Naive thymus-derived CD4-positive, alpha-beta T cell (primary cell): ENCODE results near the gene PGM5. TPM values are rescaled to one million over a fixed set of nuclear protein-coding genes. Genes with fewer than 3 reads are reported as not detected.
"Not testable (repeated sequence)": the region's sequence is repeated elsewhere in the genome, so short reads cannot be mapped to it uniquely, and the experiment has no call there.

Experiments
- ATAC-seq: fragments of 150-1000 bp; cut with Tn5 transposase; 2 replicates; pipeline ENCODE4 v1.10.0; 2021; ENCODE audit warnings: mild to moderate bottlenecking, moderate library complexity
- CTCF ChIA-PET: fragments of 350-600 bp; sonication (Branson Sonifier 250); formaldehyde crosslinking; loops from one replicate; lab custom pipeline; 2021; ENCODE audit warnings: antibody characterized with exemption; lab: Charles Lee
- POLR2A ChIA-PET: fragments of 350-600 bp; sonication (Branson Sonifier 250); formaldehyde crosslinking; loops from one replicate; lab custom pipeline; 2021; ENCODE audit warnings: antibody characterized with exemption, inconsistent platforms; lab: Charles Lee
- DNase-seq, 9 donors: peaks; one replicate each; pipeline versions ENCODE4 v3.0.0 to v3.0.0-alpha.2; 2020 to 2022; ENCODE audit warnings: mixed read lengths in 1 of 9
- H3K27ac ChIP-seq: one replicate; pipeline ENCODE4 v1.7.0; 2013; ENCODE audit warnings: mild to moderate bottlenecking, low read depth, low read length, moderate library complexity
- H3K27me3 ChIP-seq, 2 donors: one replicate each; pipeline ENCODE4 v1.7.0; 2013; ENCODE audit warnings: low read length in 2 of 2, mild to moderate bottlenecking in 2 of 2, moderate library complexity in 2 of 2; ENCODE audit not compliant: control insufficient read depth in 2 of 2, insufficient read depth in 2 of 2
- H3K36me3 ChIP-seq, 3 experiments: 1 replicate in 2 of 3; 2 replicates in 1 of 3; pipeline ENCODE4 v1.7.0; 2013; ENCODE audit warnings: low read length in 3 of 3, mild to moderate bottlenecking in 3 of 3, moderate library complexity in 1 of 3; ENCODE audit not compliant: insufficient read depth in 3 of 3, control insufficient read depth in 2 of 3
- H3K4me1 ChIP-seq, 2 donors: one replicate each; pipeline ENCODE4 v1.7.0; 2013; ENCODE audit warnings: low read length in 2 of 2, mild to moderate bottlenecking in 2 of 2, moderate library complexity in 1 of 2; ENCODE audit not compliant: control insufficient read depth in 2 of 2, insufficient read depth in 2 of 2
- H3K4me3 ChIP-seq: 2 replicates; pipeline ENCODE4 v1.7.0; 2013; ENCODE audit warnings: mild to moderate bottlenecking, low read length
- H3K9me3 ChIP-seq, 3 experiments: 1 replicate in 2 of 3; 2 replicates in 1 of 3; pipeline ENCODE4 v1.7.0; 2013; ENCODE audit warnings: low read length in 3 of 3; ENCODE audit not compliant: control insufficient read depth in 2 of 3
- H3K27ac Mint-ChIP-seq, 9 donors: one replicate each; pipeline ENCODE4 v1.8.0; 2020 to 2022; ENCODE audit warnings: mixed read lengths in 9 of 9, mild to moderate bottlenecking in 8 of 9, moderate library complexity in 5 of 9, inconsistent platforms in 2 of 9
- H3K27me3 Mint-ChIP-seq, 5 donors: one replicate each; pipeline ENCODE4 v1.8.0; 2021 to 2022; ENCODE audit warnings: mixed read lengths in 5 of 5, mild to moderate bottlenecking in 1 of 5
- H3K36me3 Mint-ChIP-seq, 5 donors: one replicate each; pipeline ENCODE4 v1.8.0; 2020 to 2022; ENCODE audit warnings: mixed read lengths in 5 of 5, mild to moderate bottlenecking in 3 of 5, inconsistent platforms in 1 of 5
- H3K4me1 Mint-ChIP-seq, 7 donors: one replicate each; pipeline ENCODE4 v1.8.0; 2020 to 2022; ENCODE audit warnings: mixed read lengths in 7 of 7, mild to moderate bottlenecking in 3 of 7, inconsistent platforms in 1 of 7
- H3K4me3 Mint-ChIP-seq, 10 donors: one replicate each; pipeline ENCODE4 v1.8.0; 2020 to 2022; ENCODE audit warnings: mild to moderate bottlenecking in 10 of 10, mixed read lengths in 10 of 10, moderate library complexity in 6 of 10, inconsistent platforms in 2 of 10
- H3K9me3 Mint-ChIP-seq, 11 donors: one replicate each; pipeline ENCODE4 v1.8.0; 2020 to 2022; ENCODE audit warnings: mixed read lengths in 11 of 11, mild to moderate bottlenecking in 4 of 11, inconsistent platforms in 1 of 11, moderate library complexity in 1 of 11
- intact Hi-C, 2 donors: fragments of 100-400 bp; cut with micrococcal nuclease; formaldehyde crosslinking; loops; one replicate each; pipeline ENCODE4 v1.15.1; 2023
- polyA plus RNA-seq, 2 donors: library from polyadenylated mRNA; unstranded; fragments of 300-500 nt; fragmentation: Illumina TruSeq; gene quantifications; one replicate each; pipeline ENCODE4 v1.2.3, GENCODE V29; 2021
- total RNA-seq, 6 experiments: library from RNA in 5 of 6; stranded (reverse) in 5 of 6; gene quantifications; 1 replicate in 5 of 6; 2 replicates in 1 of 6; pipeline ENCODE4 v1.2.3 and lab custom pipeline; 2021 to 2026

The PGM5 gene
- total and polyA plus RNA-seq, 7 experiments from 2014 or later = 0.19 to 1.4 TPM; not detected in 5

DNA sequence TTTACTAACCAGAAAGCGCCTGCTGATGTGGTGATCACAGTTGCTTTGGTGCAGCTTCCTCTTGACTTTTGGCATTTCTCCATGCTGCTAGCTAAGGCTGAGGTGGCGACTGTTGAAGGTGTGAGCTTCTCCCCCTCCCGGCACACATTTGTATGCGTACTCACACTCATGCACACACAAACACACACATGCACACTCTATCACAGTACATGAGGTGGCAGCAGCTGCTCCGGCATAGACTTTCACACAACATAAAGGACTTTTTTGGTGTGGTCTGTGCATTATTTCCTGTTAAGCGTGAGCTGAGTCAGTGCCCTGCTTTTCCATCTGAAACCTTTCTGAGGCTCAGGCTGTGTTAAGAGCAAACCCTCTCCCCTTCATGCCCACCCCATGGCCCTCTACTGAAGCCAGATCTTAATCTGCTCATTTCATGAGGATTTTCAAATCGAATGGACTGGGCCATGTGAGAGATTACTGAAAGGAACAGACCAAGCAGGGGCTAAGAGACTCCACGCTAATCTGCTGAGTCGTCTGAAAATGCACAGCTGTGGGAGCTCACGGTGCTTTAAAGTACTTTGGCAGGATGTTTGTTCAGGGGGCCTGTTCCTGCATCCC lies 10.6 kb downstream of the PGM5 start:
- DNase-seq (peak in 1 of 9 donors; percentile 6), ATAC-seq (peak; percentile 84)
- Mint-ChIP-seq H3K4me3 (peak overlapping the region in 8 of 10 donors; percentile 43 to 64 (median 55)), H3K27me3 (peaks cover 5 to 15% (median 12%) of the 10 kb centered on the region in 5 donors), H3K27ac (peak overlapping the region in 1 of 9 donors; percentile 20)
- H3K4me3 ChIP-seq, H3K27me3 ChIP-seq, CTCF ChIA-PET, H3K9me3 Mint-ChIP-seq, H3K27ac ChIP-seq, POLR2A ChIA-PET, intact Hi-C loops, H3K36me3 ChIP-seq, H3K4me1 Mint-ChIP-seq, H3K9me3 ChIP-seq, H3K4me1 ChIP-seq, H3K36me3 Mint-ChIP-seq: not testable (repeated sequence)

GRCh38 chr9:68375789-68376188 lies 19.4 kb downstream of the PGM5 start:
- not testable (repeated sequence) for H3K4me1 Mint-ChIP-seq, ATAC-seq

DNA sequence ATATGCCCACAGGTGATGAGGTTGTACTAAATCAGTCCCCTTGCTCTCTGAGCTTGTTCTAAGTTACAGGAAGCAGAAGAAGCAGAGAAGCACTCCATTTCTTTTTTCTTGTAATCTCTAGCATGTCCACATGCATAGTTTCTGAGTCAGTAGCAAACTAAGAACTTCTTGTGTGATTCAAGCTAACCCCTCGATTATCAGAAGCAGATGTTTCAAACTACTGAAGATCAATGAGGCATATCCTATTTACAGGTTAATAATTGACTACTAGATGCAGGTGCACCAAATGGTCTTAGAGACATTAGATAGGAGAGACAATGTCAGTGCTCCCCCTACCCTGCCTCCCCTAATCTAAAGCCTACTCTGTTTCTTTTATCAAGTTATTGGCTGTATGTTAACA lies 21.3 kb downstream of the PGM5 start:
- H3K9me3 Mint-ChIP-seq, H3K4me1 Mint-ChIP-seq, H3K27me3 ChIP-seq, DNase-seq, H3K4me3 ChIP-seq, ATAC-seq, CTCF ChIA-PET, H3K27ac Mint-ChIP-seq, H3K36me3 ChIP-seq, H3K4me3 Mint-ChIP-seq, POLR2A ChIA-PET, H3K27ac ChIP-seq, H3K4me1 ChIP-seq, H3K9me3 ChIP-seq, H3K36me3 Mint-ChIP-seq, intact Hi-C loops: not testable (repeated sequence)
- peaks cover 8 to 28% (median 16%) of the 10 kb centered on the region in 5 donors for H3K27me3 Mint-ChIP-seq

More at GRCh38 chr9:68375789-68376188, 19.4 kb downstream of the PGM5 start:
- Mint-ChIP-seq H3K9me3 (peaks cover 0 to 13% (median 2%) of the 10 kb centered on the region in 11 donors), H3K27me3 (peaks cover 11 to 33% (median 20%) of the 10 kb centered on the region in 5 donors)
- H3K36me3 ChIP-seq, H3K4me3 Mint-ChIP-seq, intact Hi-C loops, H3K36me3 Mint-ChIP-seq, DNase-seq, H3K4me1 ChIP-seq, CTCF ChIA-PET, H3K9me3 ChIP-seq, H3K27me3 ChIP-seq, H3K4me3 ChIP-seq, H3K27ac Mint-ChIP-seq, H3K27ac ChIP-seq, POLR2A ChIA-PET: not testable (repeated sequence)

DNA sequence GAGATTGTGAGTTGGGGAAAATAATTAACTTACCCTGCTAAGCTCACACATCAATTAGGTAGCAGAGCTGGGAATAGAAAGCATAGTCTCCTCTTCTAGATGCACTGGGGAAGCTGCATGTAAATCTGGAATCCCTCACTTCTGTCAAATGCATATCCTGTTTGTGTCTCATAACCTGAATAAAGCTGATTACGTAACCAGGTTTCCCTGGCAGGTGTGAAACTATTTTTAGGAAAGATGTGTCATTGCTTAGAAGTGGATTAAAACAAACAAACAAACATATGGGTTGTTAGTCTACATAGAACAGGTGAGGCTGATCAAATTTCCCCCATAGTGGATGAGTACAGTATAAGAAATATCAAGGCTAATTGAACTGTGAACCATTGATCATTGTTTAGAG lies 27.5 kb downstream of the PGM5 start:
- H3K27ac Mint-ChIP-seq, POLR2A ChIA-PET, H3K4me3 ChIP-seq, intact Hi-C loops, ATAC-seq, H3K4me1 ChIP-seq, H3K9me3 Mint-ChIP-seq, H3K27me3 ChIP-seq, H3K9me3 ChIP-seq, H3K4me1 Mint-ChIP-seq, H3K27ac ChIP-seq, H3K36me3 ChIP-seq, CTCF ChIA-PET, H3K36me3 Mint-ChIP-seq, H3K4me3 Mint-ChIP-seq, DNase-seq: not testable (repeated sequence)
- peaks cover 0 to 14% (median 11%) of the 10 kb centered on the region in 5 donors for H3K27me3 Mint-ChIP-seq

GRCh38 chr9:68389558-68389957 lies 33.1 kb downstream of the PGM5 start:
- H3K27ac Mint-ChIP-seq, DNase-seq, H3K36me3 Mint-ChIP-seq, ATAC-seq, POLR2A ChIA-PET, H3K27ac ChIP-seq, H3K36me3 ChIP-seq, CTCF ChIA-PET, intact Hi-C loops, H3K9me3 Mint-ChIP-seq, H3K4me3 Mint-ChIP-seq, H3K27me3 ChIP-seq, H3K4me1 ChIP-seq, H3K9me3 ChIP-seq, H3K4me1 Mint-ChIP-seq, H3K4me3 ChIP-seq: not testable (repeated sequence)
- peaks cover 0 to 12% (median 3%) of the 10 kb centered on the region in 5 donors for H3K27me3 Mint-ChIP-seq

DNA sequence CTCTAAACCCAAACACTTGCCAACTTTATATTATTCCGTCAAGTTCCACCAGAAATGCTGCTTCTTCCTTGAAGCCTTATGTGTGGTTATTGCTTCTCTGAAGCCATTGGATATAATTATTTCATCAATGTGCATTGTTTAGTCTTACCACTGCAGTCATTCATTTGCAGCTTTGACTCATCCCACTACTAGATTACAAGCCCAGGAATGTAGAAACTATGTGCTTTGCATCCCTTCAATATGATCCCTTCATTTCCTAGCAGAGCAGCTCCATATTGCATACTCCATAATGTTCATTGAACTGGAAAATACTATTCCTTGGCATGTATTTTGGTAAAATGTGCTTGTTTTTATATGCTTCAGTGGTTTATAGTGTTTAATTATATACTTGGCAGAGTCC lies 34.3 kb downstream of the PGM5 start:
- H3K36me3 ChIP-seq, H3K9me3 Mint-ChIP-seq, H3K27ac ChIP-seq, DNase-seq, H3K36me3 Mint-ChIP-seq, H3K4me3 Mint-ChIP-seq, ATAC-seq, CTCF ChIA-PET, H3K27ac Mint-ChIP-seq, H3K4me3 ChIP-seq, intact Hi-C loops, H3K4me1 ChIP-seq, H3K9me3 ChIP-seq, H3K4me1 Mint-ChIP-seq, POLR2A ChIA-PET, H3K27me3 ChIP-seq: not testable (repeated sequence)
- H3K27me3 Mint-ChIP-seq = peaks cover 0 to 12% (median 3%) of the 10 kb centered on the region in 5 donors

- ATAC-seq, H3K9me3 ChIP-seq, H3K4me3 Mint-ChIP-seq, H3K36me3 Mint-ChIP-seq, H3K27ac Mint-ChIP-seq, H3K4me3 ChIP-seq, H3K9me3 Mint-ChIP-seq, DNase-seq, H3K36me3 ChIP-seq, intact Hi-C loops, H3K4me1 Mint-ChIP-seq, CTCF ChIA-PET, H3K27me3 ChIP-seq, H3K27ac ChIP-seq, H3K4me1 ChIP-seq, POLR2A ChIA-PET: not testable (repeated sequence)
- H3K27me3 Mint-ChIP-seq = peaks cover 4 to 16% (median 12%) of the 10 kb centered on the region in 5 donors
Measured at GRCh38 chr9:68396411-68397094, 40.1 kb downstream of the PGM5 start.
